A204.1 (cell line): ENCODE results near the gene MISP3.
A peak's percentile ranks its signal among the peaks of the same experiment; 100 is the strongest.

Source experiments
- FAIRE-seq: peaks from 2 replicates; lab custom pipeline; 2012; peaks lifted over from hg19 to GRCh38; lab: Jason Lieb, UNC

Gene MISP3

GRCh38 chr19:14102756-14103155 lies 30.2 kb downstream of the MISP3 start:
- no peak for FAIRE-seq

- no peak for FAIRE-seq
These were observed 30.7 kb downstream of the MISP3 start for GRCh38 chr19:14103310-14103709.

GRCh38 chr19:14105680-14106079 lies 33.1 kb downstream of the MISP3 start:
- FAIRE-seq = no peak

- FAIRE-seq = no peak
These were observed 34.3 kb downstream of the MISP3 start for GRCh38 chr19:14106840-14107239.

- FAIRE-seq = no peak
These were observed 35.2 kb downstream of the MISP3 start for GRCh38 chr19:14107581-14108461.

GRCh38 chr19:14110650-14111049 lies 38.1 kb downstream of the MISP3 start:
- FAIRE-seq = no peak

- no peak for FAIRE-seq
These were observed 38.9 kb downstream of the MISP3 start for GRCh38 chr19:14111486-14111885.

- no peak for FAIRE-seq
These were observed 39.6 kb downstream of the MISP3 start for GRCh38 chr19:14112051-14112808.

GRCh38 chr19:14112809-14113385 lies 40.3 kb downstream of the MISP3 start:
- FAIRE-seq = no peak

- no peak for FAIRE-seq
These were observed 41.3 kb downstream of the MISP3 start for GRCh38 chr19:14113762-14114414.

GRCh38 chr19:14114439-14114838 lies 41.9 kb downstream of the MISP3 start:
- FAIRE-seq = no peak

GRCh38 chr19:14114854-14115253 lies 42.3 kb downstream of the MISP3 start:
- FAIRE-seq = no peak

GRCh38 chr19:14115756-14116155 lies 43.2 kb downstream of the MISP3 start:
- no peak for FAIRE-seq

GRCh38 chr19:14116525-14116917 lies 43.9 kb downstream of the MISP3 start:
- no peak for FAIRE-seq

GRCh38 chr19:14116918-14117578 lies 44.5 kb downstream of the MISP3 start:
- no peak for FAIRE-seq

- FAIRE-seq = peak; percentile 53
These were observed 45.1 kb downstream of the MISP3 start, which contains the start of gene PRKACA for GRCh38 chr19:14117668-14118164. TSS of gene PRKACA (minus strand) at chr19:14117762. CDS start at chr19:14117547, 215 bp downstream.

GRCh38 chr19:14118165-14119051 lies 45.8 kb downstream of the MISP3 start:
- FAIRE-seq = no peak

GRCh38 chr19:14119146-14119545 lies 46.6 kb downstream of the MISP3 start:
- no peak for FAIRE-seq

- FAIRE-seq = no peak
These were observed 47.3 kb downstream of the MISP3 start for GRCh38 chr19:14119644-14120496.

- FAIRE-seq = no peak
These were observed 47.9 kb downstream of the MISP3 start for GRCh38 chr19:14120497-14120780.
